Panc1 (cell line): Measurements from ENCODE around the gene TNS2. TPM values are rescaled to one million over a fixed set of nuclear protein-coding genes. Genes with fewer than 3 reads are reported as not detected.
"Not testable (repeated sequence)": the region's sequence is repeated elsewhere in the genome, so short reads cannot be mapped to it uniquely, and the experiment has no call there.

ENCODE experiments used
- ATAC-seq: fragments of 200-7000 bp; cut with Tn5 transposase; 2 replicates; pipeline ENCODE4 v1.9.1; 2020; ENCODE audit warnings: mild to moderate bottlenecking, moderate library complexity
- BruUV-seq: library from RNA; stranded (reverse); fragments of 400-500 nt; replicated peaks from 2 replicates; lab custom pipeline; 2021; lab: Mats Ljungman, UMichigan
- CTCF ChIA-PET: fragments of 300-600 bp; sonication (Branson Sonifier 250); formaldehyde crosslinking; loops from one replicate; lab custom pipeline; 2022; ENCODE audit warnings: antibody characterized with exemption; lab: Charles Lee
- POLR2A ChIA-PET: fragments of 300-600 bp; sonication (Branson Sonifier 250); formaldehyde crosslinking; loops from one replicate; lab custom pipeline; 2022; ENCODE audit warnings: antibody characterized with exemption; lab: Charles Lee
- DNase-seq: peaks from one replicate; pipeline ENCODE4 v3.0.0-alpha.2; 2010; ENCODE audit warnings: low read depth, low spot score
- H3K27ac ChIP-seq: 2 replicates; pipeline ENCODE4 v1.5.1; 2011; ENCODE audit warnings: mild to moderate bottlenecking, low read length, inconsistent platforms
- H3K27me3 ChIP-seq: fragments of 200-500 bp; sonication (Bioruptor generic); 2 replicates; pipeline ENCODE4 v1.6.0; 2014; ENCODE audit warnings: low read length, inconsistent platforms; ENCODE audit not compliant: control insufficient read depth, insufficient read depth
- H3K36me3 ChIP-seq: fragments of 200-500 bp; sonication (Bioruptor generic); 2 replicates; pipeline ENCODE4 v1.5.1; 2014; ENCODE audit warnings: inconsistent platforms, mild to moderate bottlenecking, low read length, moderate library complexity; ENCODE audit not compliant: control insufficient read depth, insufficient read depth
- H3K4me1 ChIP-seq: 2 replicates; pipeline ENCODE4 v1.5.1; 2011; ENCODE audit warnings: inconsistent platforms, mild to moderate bottlenecking, low read length, moderate library complexity; ENCODE audit not compliant: control insufficient read depth, insufficient read depth
- H3K4me3 ChIP-seq, 2 experiments: 2 replicates each; pipeline ENCODE4 v1.5.1; 2011 to 2012; ENCODE audit warnings: low read depth in 2 of 2, low read length in 2 of 2, mild to moderate bottlenecking in 2 of 2, inconsistent platforms in 1 of 2, moderate library complexity in 1 of 2
- H3K9me3 ChIP-seq: fragments of 200-500 bp; sonication (Bioruptor generic); 2 replicates; pipeline ENCODE4 v1.5.1; 2014; ENCODE audit warnings: low read depth, mild to moderate bottlenecking, inconsistent platforms, low read length, moderate library complexity; ENCODE audit not compliant: control insufficient read depth, insufficient read depth
- POLR2AphosphoS5 ChIP-seq: IDR thresholded peaks from 2 replicates; pipeline ENCODE4 v1.6.1; 2012; ENCODE audit warnings: mild to moderate bottlenecking, low read depth, low read length, moderate library complexity
- SIN3A ChIP-seq: IDR thresholded peaks from 2 replicates; pipeline ENCODE4 v1.6.1; 2012; ENCODE audit warnings: low read depth, mild to moderate bottlenecking, low read length, moderate library complexity, borderline replicate concordance; ENCODE audit not compliant: insufficient read depth
- TCF7L2 ChIP-seq: IDR thresholded peaks from 2 replicates; pipeline ENCODE4 v1.6.1; 2011; ENCODE audit warnings: mild to moderate bottlenecking, low read depth, low read length, inconsistent platforms
- in situ Hi-C: cut with HindIII; loops from 2 replicates; pipeline ENCODE4 v1.10.0; 2016; ENCODE audit warnings: low sequenced_read_pairs, low pct_unique_long_range_greater_than_20kb
- intact Hi-C: fragments of 100-400 bp; cut with micrococcal nuclease; formaldehyde crosslinking; loops from one replicate; pipeline ENCODE4 v1.10.0; 2022; ENCODE audit not compliant: unreplicated experiment
- total RNA-seq: library from RNA; stranded (reverse); gene quantifications from one replicate; pipeline ENCODE4 v1.2.1, GENCODE V29; 2021; ENCODE audit not compliant: unreplicated experiment
- TF ChIP-seq, protein P1 (sequence below), 2 experiments: IDR thresholded peaks; 2 replicates each; pipeline ENCODE4 v1.6.1; 2011 to 2012; ENCODE audit warnings: low read depth in 2 of 2, control low read depth in 1 of 2, low read length in 1 of 2, mild to moderate bottlenecking in 1 of 2, moderate library complexity in 1 of 2; ENCODE audit not compliant: insufficient read depth in 1 of 2
- TF ChIP-seq, protein P2 (sequence below): fragments of 450-650 bp; IDR thresholded peaks from 2 replicates; pipeline ENCODE4 v1.5.1; 2017; ENCODE audit warnings: mild to moderate bottlenecking

TNS2 gene
- total RNA-seq, 1 experiment from 2014 or later = 48.1 TPM

DNA sequence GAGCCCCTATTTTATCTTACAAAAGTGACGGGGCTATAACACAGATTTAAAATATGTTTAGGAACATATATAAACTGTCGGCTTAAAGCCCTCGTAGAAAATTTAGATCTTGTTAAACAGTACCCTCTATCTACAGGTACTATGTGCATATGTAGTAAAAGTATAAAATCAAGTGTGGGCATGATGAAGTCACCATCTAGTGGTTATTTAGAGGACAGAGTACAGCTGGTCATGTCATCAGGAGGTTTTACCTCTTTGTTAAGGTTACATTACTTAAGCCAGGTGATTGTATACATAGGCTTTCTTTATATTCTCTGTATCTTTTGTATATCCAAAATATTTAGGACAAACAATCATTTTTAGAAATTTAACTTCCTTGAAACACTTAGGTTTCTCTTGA is 18.2 kb upstream of the TNS2 start:
- no peaks in the 10 kb centered on the region for H3K4me1 ChIP-seq
- H3K27ac ChIP-seq = no peak overlapping the region
- POLR2A ChIA-PET = no interaction called here
- no peaks in the 10 kb centered on the region for H3K27me3 ChIP-seq
- H3K9me3 ChIP-seq = no peaks in the 10 kb centered on the region
- H3K4me3 ChIP-seq = no peak overlapping the region
- in situ Hi-C loops (no loop called here), intact Hi-C loops (no loop called here)
- H3K36me3 ChIP-seq = peaks cover 40% of the 10 kb centered on the region
- no TSS peak for BruUV-seq
- TF ChIP-seq, protein P1, sequence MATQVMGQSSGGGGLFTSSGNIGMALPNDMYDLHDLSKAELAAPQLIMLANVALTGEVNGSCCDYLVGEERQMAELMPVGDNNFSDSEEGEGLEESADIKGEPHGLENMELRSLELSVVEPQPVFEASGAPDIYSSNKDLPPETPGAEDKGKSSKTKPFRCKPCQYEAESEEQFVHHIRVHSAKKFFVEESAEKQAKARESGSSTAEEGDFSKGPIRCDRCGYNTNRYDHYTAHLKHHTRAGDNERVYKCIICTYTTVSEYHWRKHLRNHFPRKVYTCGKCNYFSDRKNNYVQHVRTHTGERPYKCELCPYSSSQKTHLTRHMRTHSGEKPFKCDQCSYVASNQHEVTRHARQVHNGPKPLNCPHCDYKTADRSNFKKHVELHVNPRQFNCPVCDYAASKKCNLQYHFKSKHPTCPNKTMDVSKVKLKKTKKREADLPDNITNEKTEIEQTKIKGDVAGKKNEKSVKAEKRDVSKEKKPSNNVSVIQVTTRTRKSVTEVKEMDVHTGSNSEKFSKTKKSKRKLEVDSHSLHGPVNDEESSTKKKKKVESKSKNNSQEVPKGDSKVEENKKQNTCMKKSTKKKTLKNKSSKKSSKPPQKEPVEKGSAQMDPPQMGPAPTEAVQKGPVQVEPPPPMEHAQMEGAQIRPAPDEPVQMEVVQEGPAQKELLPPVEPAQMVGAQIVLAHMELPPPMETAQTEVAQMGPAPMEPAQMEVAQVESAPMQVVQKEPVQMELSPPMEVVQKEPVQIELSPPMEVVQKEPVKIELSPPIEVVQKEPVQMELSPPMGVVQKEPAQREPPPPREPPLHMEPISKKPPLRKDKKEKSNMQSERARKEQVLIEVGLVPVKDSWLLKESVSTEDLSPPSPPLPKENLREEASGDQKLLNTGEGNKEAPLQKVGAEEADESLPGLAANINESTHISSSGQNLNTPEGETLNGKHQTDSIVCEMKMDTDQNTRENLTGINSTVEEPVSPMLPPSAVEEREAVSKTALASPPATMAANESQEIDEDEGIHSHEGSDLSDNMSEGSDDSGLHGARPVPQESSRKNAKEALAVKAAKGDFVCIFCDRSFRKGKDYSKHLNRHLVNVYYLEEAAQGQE (IDR thresholded peaks at IDR 0.05; ENCODE audit: insufficient read depth in 1 of 2, low read depth in 2 of 2, low read length in 1 of 2) = no peak
- TF ChIP-seq POLR2AphosphoS5 (no peak), TCF7L2 (no peak), SIN3A (no peak)
- TF ChIP-seq, protein P2, sequence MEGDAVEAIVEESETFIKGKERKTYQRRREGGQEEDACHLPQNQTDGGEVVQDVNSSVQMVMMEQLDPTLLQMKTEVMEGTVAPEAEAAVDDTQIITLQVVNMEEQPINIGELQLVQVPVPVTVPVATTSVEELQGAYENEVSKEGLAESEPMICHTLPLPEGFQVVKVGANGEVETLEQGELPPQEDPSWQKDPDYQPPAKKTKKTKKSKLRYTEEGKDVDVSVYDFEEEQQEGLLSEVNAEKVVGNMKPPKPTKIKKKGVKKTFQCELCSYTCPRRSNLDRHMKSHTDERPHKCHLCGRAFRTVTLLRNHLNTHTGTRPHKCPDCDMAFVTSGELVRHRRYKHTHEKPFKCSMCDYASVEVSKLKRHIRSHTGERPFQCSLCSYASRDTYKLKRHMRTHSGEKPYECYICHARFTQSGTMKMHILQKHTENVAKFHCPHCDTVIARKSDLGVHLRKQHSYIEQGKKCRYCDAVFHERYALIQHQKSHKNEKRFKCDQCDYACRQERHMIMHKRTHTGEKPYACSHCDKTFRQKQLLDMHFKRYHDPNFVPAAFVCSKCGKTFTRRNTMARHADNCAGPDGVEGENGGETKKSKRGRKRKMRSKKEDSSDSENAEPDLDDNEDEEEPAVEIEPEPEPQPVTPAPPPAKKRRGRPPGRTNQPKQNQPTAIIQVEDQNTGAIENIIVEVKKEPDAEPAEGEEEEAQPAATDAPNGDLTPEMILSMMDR = no peak
- CTCF ChIA-PET = interaction anchor here (0.6 kb wide), 1 partner anchor 23 kb away, joined by 3 read pairs; no protein-coding TSS in a partner anchor
- ATAC-seq = no peak
- no peak for DNase-seq

DNA sequence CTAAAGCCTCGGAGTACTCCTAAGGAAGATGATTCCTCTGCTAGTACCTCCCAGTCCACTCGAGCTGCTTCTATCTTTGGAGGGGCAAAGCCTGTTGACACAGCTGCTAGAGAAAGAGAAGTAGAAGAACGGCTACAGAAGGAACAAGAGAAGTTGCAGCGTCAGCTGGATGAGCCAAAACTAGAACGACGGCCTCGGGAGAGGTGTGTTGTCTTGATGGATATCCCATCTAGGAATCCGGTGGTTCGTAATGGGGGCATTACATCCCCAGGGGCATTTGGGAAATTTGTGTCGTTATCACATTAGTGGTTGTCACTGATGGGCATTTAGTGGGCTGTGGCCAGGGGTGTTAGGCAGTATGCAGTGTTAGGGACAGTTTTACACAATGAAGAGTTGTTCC is 16.0 kb upstream of the TNS2 start:
- intact Hi-C loops, H3K27me3 ChIP-seq, ATAC-seq, H3K9me3 ChIP-seq, H3K4me3 ChIP-seq, H3K4me1 ChIP-seq, DNase-seq, CTCF ChIA-PET, in situ Hi-C loops, H3K27ac ChIP-seq, BruUV-seq, POLR2A ChIA-PET: not testable (repeated sequence)
- peaks cover 42% of the 10 kb centered on the region for H3K36me3 ChIP-seq

DNA sequence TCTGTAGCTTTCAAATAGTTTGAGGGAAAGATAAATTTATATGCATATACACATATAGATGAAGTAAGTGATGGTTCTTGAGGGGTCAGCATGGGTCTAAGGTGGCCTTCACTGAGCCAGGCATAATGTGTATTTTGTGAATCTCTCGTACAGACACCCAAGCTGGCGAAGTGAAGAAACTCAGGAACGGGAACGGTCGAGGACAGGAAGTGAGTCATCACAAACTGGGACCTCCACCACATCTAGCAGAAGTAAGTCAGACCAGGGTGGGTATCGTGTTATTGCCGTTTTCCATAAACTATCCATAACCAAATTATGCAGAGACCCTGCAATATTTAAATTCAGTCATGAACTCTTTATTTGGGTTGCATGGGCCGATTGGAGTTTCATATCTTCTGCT is 15.4 kb upstream of the TNS2 start:
- H3K4me1 ChIP-seq = no peaks in the 10 kb centered on the region
- ChIA-PET POLR2A (interaction anchor here (0.6 kb wide), 1 partner anchor 51 kb away, joined by 3 read pairs; no protein-coding TSS in a partner anchor), CTCF (no interaction called here)
- intact Hi-C loops = no loop called here
- ATAC-seq = no peak
- no peaks in the 10 kb centered on the region for H3K9me3 ChIP-seq
- H3K27me3 ChIP-seq = no peaks in the 10 kb centered on the region
- in situ Hi-C loops = no loop called here
- BruUV-seq = no TSS peak
- DNase-seq = no peak
- H3K36me3 ChIP-seq = peaks cover 48% of the 10 kb centered on the region
- H3K4me3 ChIP-seq = no peak overlapping the region
- H3K27ac ChIP-seq = no peak overlapping the region
- TF ChIP-seq TCF7L2 = no peak
- TF ChIP-seq, protein P2 = no peak
- TF ChIP-seq SIN3A = no peak
- no peak for TF ChIP-seq POLR2AphosphoS5
- TF ChIP-seq, protein P1 (IDR thresholded peaks at IDR 0.05; ENCODE audit: insufficient read depth in 1 of 2, low read depth in 2 of 2, low read length in 1 of 2) = no peak
